ENCODE results near the gene TDRD9.
"Not testable (repeated sequence)": the region's sequence is repeated elsewhere in the genome, so short reads cannot be mapped to it uniquely, and the experiment has no call there.

TDRD9 gene

GRCh38 chr14:103980623-103981238 lies 52.5 kb downstream of the TDRD9 start:
- DNase-seq (ENCODE audit: low read depth in 3 of 3): not testable (repeated sequence)

- DNase-seq (ENCODE audit: low read depth in 3 of 3): no peak
Measured at GRCh38 chr14:103984196-103984595, 55.9 kb downstream of the TDRD9 start.

GRCh38 chr14:103989034-103989433 lies 60.8 kb downstream of the TDRD9 start:
- no peak for DNase-seq (ENCODE audit: low read depth in 3 of 3)

GRCh38 chr14:103989964-103990363 lies 61.7 kb downstream of the TDRD9 start:
- no peak for DNase-seq (ENCODE audit: low read depth in 3 of 3)

GRCh38 chr14:103994535-103995184 lies 66.4 kb downstream of the TDRD9 start:
- DNase-seq (ENCODE audit: low read depth in 3 of 3): no peak

GRCh38 chr14:103995876-103996275 lies 67.6 kb downstream of the TDRD9 start:
- DNase-seq (ENCODE audit: low read depth in 3 of 3): no peak

- no peak for DNase-seq (ENCODE audit: low read depth in 3 of 3)
Measured at GRCh38 chr14:103997391-103997790, 69.1 kb downstream of the TDRD9 start.

GRCh38 chr14:103998027-103998426 lies 69.8 kb downstream of the TDRD9 start:
- no peak for DNase-seq (ENCODE audit: low read depth in 3 of 3)

- DNase-seq (ENCODE audit: low read depth in 3 of 3): no peak
Measured at GRCh38 chr14:103999795-104000440, 71.7 kb downstream of the TDRD9 start.

- DNase-seq (ENCODE audit: low read depth in 3 of 3): no peak
Measured at GRCh38 chr14:104001003-104001402, 72.7 kb downstream of the TDRD9 start.

- no peak for DNase-seq (ENCODE audit: low read depth in 3 of 3)
Measured at GRCh38 chr14:104003616-104004015, 75.4 kb downstream of the TDRD9 start.

GRCh38 chr14:104004849-104005248 lies 76.6 kb downstream of the TDRD9 start:
- DNase-seq (ENCODE audit: low read depth in 3 of 3): no peak

- no peak for DNase-seq (ENCODE audit: low read depth in 3 of 3)
Measured at GRCh38 chr14:104005489-104005888, 77.2 kb downstream of the TDRD9 start.

GRCh38 chr14:104007121-104007520 lies 78.9 kb downstream of the TDRD9 start:
- no peak for DNase-seq (ENCODE audit: low read depth in 3 of 3)

- no peak for DNase-seq (ENCODE audit: low read depth in 3 of 3)
Measured at GRCh38 chr14:104009297-104009696, 81.0 kb downstream of the TDRD9 start.

GRCh38 chr14:104011824-104012517 lies 83.7 kb downstream of the TDRD9 start:
- DNase-seq (ENCODE audit: low read depth in 3 of 3): no peak

- no peak for DNase-seq (ENCODE audit: low read depth in 3 of 3)
Measured at GRCh38 chr14:104014764-104015163, 86.5 kb downstream of the TDRD9 start.

- no peak for DNase-seq (ENCODE audit: low read depth in 3 of 3)
Measured at GRCh38 chr14:104016873-104017650, 88.8 kb downstream of the TDRD9 start.

- no peak for DNase-seq (ENCODE audit: low read depth in 3 of 3)
Measured at GRCh38 chr14:104019029-104019428, 90.8 kb downstream of the TDRD9 start.

GRCh38 chr14:104019806-104020205 lies 91.5 kb downstream of the TDRD9 start:
- no peak for DNase-seq (ENCODE audit: low read depth in 3 of 3)

GRCh38 chr14:104020471-104020870 lies 92.2 kb downstream of the TDRD9 start:
- no peak for DNase-seq (ENCODE audit: low read depth in 3 of 3)

Data from stimulated activated CD4-positive, alpha-beta T cell treated with anti-CD3 and anti-CD28 coated beads, TNF-alpha, amount 100 ng/mL, for 48 hours (primary cell).